Astrocyte (in vitro differentiated cells and primary cell): ENCODE data around the gene INHBE. TPM values are rescaled to one million over a fixed set of nuclear protein-coding genes. Genes with fewer than 3 reads are reported as not detected.

Experiments
- DNase-seq: peaks from one replicate; pipeline ENCODE4 v3.0.0-alpha.2; 2010; ENCODE audit warnings: low read depth
- FAIRE-seq: peaks from 2 replicates; lab custom pipeline; 2011; peaks lifted over from hg19 to GRCh38; lab: Jason Lieb, UNC
- H2AFZ ChIP-seq: 2 replicates; pipeline ENCODE4 v1.6.0; 2012; ENCODE audit warnings: low read depth, low read length, inconsistent platforms
- H3K27ac ChIP-seq: 2 replicates; pipeline ENCODE4 v1.5.1; 2011; ENCODE audit warnings: low read depth, low read length, inconsistent platforms
- H3K27me3 ChIP-seq: 2 replicates; pipeline ENCODE4 v1.6.0; 2011; ENCODE audit warnings: low read length, inconsistent platforms; ENCODE audit not compliant: insufficient read depth
- H3K36me3 ChIP-seq: 2 replicates; pipeline ENCODE4 v1.5.1; 2011; ENCODE audit warnings: low read length, inconsistent platforms; ENCODE audit not compliant: insufficient read depth
- H3K4me1 ChIP-seq: 2 replicates; pipeline ENCODE4 v1.5.1; 2011; ENCODE audit warnings: low read length, inconsistent platforms; ENCODE audit not compliant: insufficient read depth
- H3K4me2 ChIP-seq: 2 replicates; pipeline ENCODE4 v1.6.0; 2012; ENCODE audit warnings: low read length, inconsistent platforms
- H3K4me3 ChIP-seq: 2 replicates; pipeline ENCODE4 v1.5.1; 2011; ENCODE audit warnings: low read depth, mild to moderate bottlenecking, low read length, inconsistent platforms; ENCODE audit not compliant: insufficient read depth
- H3K79me2 ChIP-seq: 2 replicates; pipeline ENCODE4 v1.6.0; 2012; ENCODE audit warnings: mild to moderate bottlenecking, low read length, inconsistent platforms; ENCODE audit not compliant: insufficient read depth
- H3K9ac ChIP-seq: 2 replicates; pipeline ENCODE4 v1.6.0; 2012; ENCODE audit warnings: mild to moderate bottlenecking, low read length, inconsistent platforms
- H3K9me3 ChIP-seq: 2 replicates; pipeline ENCODE4 v1.5.1; 2012; ENCODE audit warnings: low read depth, mild to moderate bottlenecking, low read length, inconsistent platforms; ENCODE audit not compliant: insufficient read depth
- H4K20me1 ChIP-seq: 2 replicates; pipeline ENCODE4 v1.6.0; 2012; ENCODE audit warnings: low read length, inconsistent platforms; ENCODE audit not compliant: insufficient read depth
- H3K27ac Mint-ChIP-seq: one replicate; pipeline ENCODE4 v1.8.0; 2021; ENCODE audit warnings: mild to moderate bottlenecking, mixed read lengths; ENCODE audit not compliant: unreplicated experiment
- H3K27me3 Mint-ChIP-seq: one replicate; pipeline ENCODE4 v1.8.0; 2021; ENCODE audit warnings: low read depth, mixed read lengths; ENCODE audit not compliant: unreplicated experiment
- H3K36me3 Mint-ChIP-seq: one replicate; pipeline ENCODE4 v1.8.0; 2021; ENCODE audit warnings: low read depth, mixed read lengths; ENCODE audit not compliant: unreplicated experiment
- H3K4me1 Mint-ChIP-seq: one replicate; pipeline ENCODE4 v1.8.0; 2021; ENCODE audit warnings: low read depth, mixed read lengths; ENCODE audit not compliant: unreplicated experiment
- H3K4me3 Mint-ChIP-seq: one replicate; pipeline ENCODE4 v1.8.0; 2021; ENCODE audit warnings: mild to moderate bottlenecking, moderate library complexity, mixed read lengths; ENCODE audit not compliant: unreplicated experiment
- H3K9me3 Mint-ChIP-seq: one replicate; pipeline ENCODE4 v1.8.0; 2021; ENCODE audit warnings: mild to moderate bottlenecking, mixed read lengths; ENCODE audit not compliant: unreplicated experiment
- CTCF ChIP-seq: IDR thresholded peaks from 2 replicates; pipeline ENCODE4 v1.5.1; 2011; ENCODE audit warnings: low read depth, mild to moderate bottlenecking, inconsistent platforms, low read length, moderate library complexity; ENCODE audit not compliant: insufficient read depth
- EZH2 ChIP-seq: IDR thresholded peaks from 2 replicates; pipeline ENCODE4 v1.6.1; 2012; ENCODE audit warnings: mild to moderate bottlenecking, low read length, inconsistent platforms; ENCODE audit not compliant: insufficient read depth
- total RNA-seq: library from RNA; stranded (reverse); gene quantifications from 2 replicates; pipeline ENCODE4 v1.2.1, GENCODE V29; 2021

INHBE gene
- total RNA-seq, 1 donor from 2014 or later = 24.6 TPM

GRCh38 chr12:57467915-57468314 lies 12.8 kb downstream of the INHBE start:
- Histone ChIP-seq H3K4me1 (no peaks in the 10 kb centered on the region), H3K27me3 (peaks cover 13% of the 10 kb centered on the region), H3K27ac (no peak overlapping the region), H4K20me1 (no peaks in the 10 kb centered on the region), H3K79me2 (no peaks in the 10 kb centered on the region), H3K36me3 (no peaks in the 10 kb centered on the region), H3K4me3 (no peak overlapping the region), H3K9me3 (no peaks in the 10 kb centered on the region), H3K4me2 (no peak overlapping the region), H3K9ac (no peak overlapping the region), H2AFZ (no peak overlapping the region)
- DNase-seq (no peak), FAIRE-seq (no peak)
- TF ChIP-seq EZH2 (no peak), CTCF (no peak)
- no peak overlapping the region for H3K27ac Mint-ChIP-seq
- H3K9me3 Mint-ChIP-seq = peaks cover 5% of the 10 kb centered on the region
- H3K36me3 Mint-ChIP-seq = peaks cover 24% of the 10 kb centered on the region
- H3K4me3 Mint-ChIP-seq = no peak overlapping the region
- H3K27me3 Mint-ChIP-seq = peaks cover 74% of the 10 kb centered on the region
- peaks cover under 1% of the 10 kb centered on the region for H3K4me1 Mint-ChIP-seq

- Histone ChIP-seq H3K9ac (no peak overlapping the region), H3K4me3 (no peak overlapping the region), H2AFZ (no peak overlapping the region), H3K79me2 (no peaks in the 10 kb centered on the region), H3K4me1 (no peaks in the 10 kb centered on the region), H3K27me3 (peaks cover 26% of the 10 kb centered on the region), H3K36me3 (no peaks in the 10 kb centered on the region), H4K20me1 (no peaks in the 10 kb centered on the region), H3K9me3 (no peaks in the 10 kb centered on the region), H3K4me2 (no peak overlapping the region), H3K27ac (no peak overlapping the region)
- Mint-ChIP-seq H3K9me3 (peaks cover 13% of the 10 kb centered on the region), H3K4me1 (no peaks in the 10 kb centered on the region), H3K27ac (no peak overlapping the region), H3K27me3 (peaks cover 80% of the 10 kb centered on the region), H3K36me3 (peaks cover 23% of the 10 kb centered on the region), H3K4me3 (no peak overlapping the region)
- TF ChIP-seq EZH2 (no peak), CTCF (no peak)
- FAIRE-seq = no peak
- DNase-seq = no peak
Observed at GRCh38 chr12:57469296-57470164, 14.4 kb downstream of the INHBE start.
